Measurements from ENCODE around the gene CDC14A.

DNA sequence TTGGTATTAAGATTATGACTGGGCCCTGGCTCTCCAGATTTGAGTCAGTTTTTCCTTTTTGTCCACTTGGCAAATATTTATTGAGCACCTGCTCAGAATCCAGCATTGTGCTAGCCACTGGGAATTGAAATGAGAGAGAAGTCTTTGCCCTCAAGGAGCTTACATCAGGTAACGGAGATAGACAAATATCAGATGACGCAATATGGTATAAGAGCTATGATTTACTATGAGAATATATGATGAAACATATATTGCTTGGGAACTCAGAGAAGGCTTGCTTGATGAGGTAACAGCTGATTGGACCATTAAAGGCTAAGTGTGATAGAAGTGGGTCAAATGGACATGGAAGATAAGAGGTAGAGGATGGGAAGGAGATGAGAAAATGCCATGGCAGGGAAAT, 144.6 kb downstream of the CDC14A start:
- no peak for TF ChIP-seq EZH2 (IDR thresholded peaks at IDR 0.05; ENCODE audit: insufficient read depth, low read length)
- TF ChIP-seq, protein P1, sequence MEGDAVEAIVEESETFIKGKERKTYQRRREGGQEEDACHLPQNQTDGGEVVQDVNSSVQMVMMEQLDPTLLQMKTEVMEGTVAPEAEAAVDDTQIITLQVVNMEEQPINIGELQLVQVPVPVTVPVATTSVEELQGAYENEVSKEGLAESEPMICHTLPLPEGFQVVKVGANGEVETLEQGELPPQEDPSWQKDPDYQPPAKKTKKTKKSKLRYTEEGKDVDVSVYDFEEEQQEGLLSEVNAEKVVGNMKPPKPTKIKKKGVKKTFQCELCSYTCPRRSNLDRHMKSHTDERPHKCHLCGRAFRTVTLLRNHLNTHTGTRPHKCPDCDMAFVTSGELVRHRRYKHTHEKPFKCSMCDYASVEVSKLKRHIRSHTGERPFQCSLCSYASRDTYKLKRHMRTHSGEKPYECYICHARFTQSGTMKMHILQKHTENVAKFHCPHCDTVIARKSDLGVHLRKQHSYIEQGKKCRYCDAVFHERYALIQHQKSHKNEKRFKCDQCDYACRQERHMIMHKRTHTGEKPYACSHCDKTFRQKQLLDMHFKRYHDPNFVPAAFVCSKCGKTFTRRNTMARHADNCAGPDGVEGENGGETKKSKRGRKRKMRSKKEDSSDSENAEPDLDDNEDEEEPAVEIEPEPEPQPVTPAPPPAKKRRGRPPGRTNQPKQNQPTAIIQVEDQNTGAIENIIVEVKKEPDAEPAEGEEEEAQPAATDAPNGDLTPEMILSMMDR (IDR thresholded peaks at IDR 0.05; ENCODE audit: insufficient read depth, low read depth, low read length) = no peak

Measured in astrocyte (in vitro differentiated cells and primary cell).